ENCODE results near the gene AP3M1.

Gene AP3M1

DNA sequence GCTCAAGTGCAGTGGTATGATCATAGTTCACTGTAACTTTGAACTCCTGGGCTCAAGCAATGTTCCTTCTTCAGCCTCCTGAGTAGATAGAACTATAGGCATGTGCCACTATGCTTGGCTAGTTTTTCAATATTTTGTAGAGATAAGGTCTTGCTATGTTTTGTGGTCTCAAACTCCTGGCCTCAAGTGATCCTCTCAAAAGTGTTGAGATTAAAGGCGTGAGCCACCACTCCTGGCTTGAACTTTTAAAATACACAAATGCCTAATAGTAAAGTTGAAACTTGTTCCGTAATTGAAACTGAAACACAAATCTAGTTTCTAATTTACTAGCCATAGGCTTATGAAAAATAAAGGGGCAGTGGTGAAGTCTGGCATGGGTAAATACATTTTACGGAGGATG lies 65.7 kb downstream of the AP3M1 start:
- TF ChIP-seq ZNF274 (IDR thresholded peaks at IDR 0.05; ENCODE audit: low read depth, low read length): no peak
- H3K4me3 ChIP-seq (ENCODE audit: low read length): no peak overlapping the region

DNA sequence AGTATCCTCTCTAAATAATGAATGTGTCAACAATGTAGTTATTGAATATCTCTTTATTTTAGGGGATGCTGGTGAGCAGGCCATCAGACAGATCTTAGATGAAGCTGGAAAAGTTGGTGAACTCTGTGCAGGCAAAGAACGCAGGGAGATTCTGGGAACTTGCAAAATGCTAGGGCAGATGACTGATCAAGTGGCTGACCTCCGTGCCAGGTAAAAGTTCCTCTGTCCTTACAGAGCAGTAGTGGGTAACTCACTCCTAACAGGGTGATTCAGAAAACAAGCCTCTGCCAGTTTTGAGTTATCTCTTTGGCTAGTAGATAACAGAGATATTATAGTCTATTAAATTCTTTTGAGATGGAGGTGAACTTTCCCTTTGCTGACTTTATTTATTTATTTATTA lies 67.3 kb downstream of the AP3M1 start:
- TF ChIP-seq ZNF274 (IDR thresholded peaks at IDR 0.05; ENCODE audit: low read depth, low read length): no peak
- no peak overlapping the region for H3K4me3 ChIP-seq (ENCODE audit: low read length)

DNA sequence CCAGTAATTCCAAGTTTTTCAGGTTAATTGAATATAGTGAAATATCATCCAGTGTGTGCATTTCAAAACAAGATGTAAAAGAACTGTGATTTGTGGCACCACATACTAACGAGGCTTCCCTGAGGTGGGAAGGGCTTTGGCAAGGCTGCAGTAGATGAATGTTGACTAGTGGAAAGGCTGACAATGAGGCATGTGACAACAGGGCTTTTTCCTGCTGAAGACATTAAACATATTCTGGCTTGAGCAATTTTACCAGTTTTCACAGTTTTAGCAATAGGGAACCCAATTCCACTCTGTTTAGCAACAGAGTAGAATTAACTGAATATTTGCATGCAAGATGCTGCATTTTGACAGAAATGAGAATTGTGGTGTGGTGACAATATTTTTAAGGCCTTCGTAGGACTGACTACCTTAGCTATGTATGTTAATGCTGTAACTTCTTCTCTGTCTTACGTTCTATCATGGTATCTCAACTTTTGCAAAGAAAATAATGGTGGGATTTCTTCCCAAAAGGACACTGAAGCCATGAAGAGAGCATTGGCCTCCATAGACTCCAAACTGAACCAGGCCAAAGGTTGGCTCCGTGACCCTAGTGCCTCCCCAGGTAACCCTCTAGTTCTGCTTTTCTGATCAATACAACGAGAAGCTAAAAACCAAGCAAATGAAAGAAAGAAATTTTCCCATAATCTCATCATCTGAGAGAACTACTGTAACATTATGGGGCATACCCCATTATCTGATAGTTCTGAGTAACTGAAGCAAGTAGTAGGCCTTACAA lies 68.5 kb downstream of the AP3M1 start:
- H3K4me3 ChIP-seq (ENCODE audit: low read length): no peak overlapping the region
- no peak for TF ChIP-seq ZNF274 (IDR thresholded peaks at IDR 0.05; ENCODE audit: low read depth, low read length)

DNA sequence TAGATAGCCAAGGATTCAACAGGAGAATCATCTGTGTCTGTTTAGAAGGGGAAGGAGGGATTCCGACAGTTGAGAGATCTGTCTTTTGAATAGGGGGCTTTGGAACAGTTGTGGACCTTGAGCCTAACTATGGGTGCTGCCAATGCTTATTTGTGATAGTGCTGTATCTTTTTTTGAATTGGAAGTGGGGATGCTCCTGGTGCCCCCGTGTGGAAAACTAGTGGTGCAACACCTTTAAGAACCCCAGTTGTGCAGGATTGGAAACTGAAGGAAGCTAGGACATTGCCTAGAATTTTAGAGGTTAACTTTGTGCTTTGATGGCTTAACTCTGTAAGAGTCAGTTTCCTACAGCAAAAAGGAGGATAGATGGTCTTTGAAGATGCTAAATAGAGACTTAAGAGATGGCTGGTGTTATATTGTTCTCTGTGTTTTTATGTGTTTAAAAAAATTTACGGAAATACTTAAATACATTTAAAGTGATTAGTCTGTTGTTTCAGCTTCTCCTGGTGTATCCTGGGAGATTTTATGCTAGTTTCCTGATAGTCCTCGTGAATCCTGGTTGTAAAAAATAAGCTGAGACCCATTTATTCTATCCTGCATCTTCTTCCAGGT lies 69.3 kb downstream of the AP3M1 start:
- no peak overlapping the region for H3K4me3 ChIP-seq (ENCODE audit: low read length)
- no peak for TF ChIP-seq ZNF274 (IDR thresholded peaks at IDR 0.05; ENCODE audit: low read depth, low read length)

DNA sequence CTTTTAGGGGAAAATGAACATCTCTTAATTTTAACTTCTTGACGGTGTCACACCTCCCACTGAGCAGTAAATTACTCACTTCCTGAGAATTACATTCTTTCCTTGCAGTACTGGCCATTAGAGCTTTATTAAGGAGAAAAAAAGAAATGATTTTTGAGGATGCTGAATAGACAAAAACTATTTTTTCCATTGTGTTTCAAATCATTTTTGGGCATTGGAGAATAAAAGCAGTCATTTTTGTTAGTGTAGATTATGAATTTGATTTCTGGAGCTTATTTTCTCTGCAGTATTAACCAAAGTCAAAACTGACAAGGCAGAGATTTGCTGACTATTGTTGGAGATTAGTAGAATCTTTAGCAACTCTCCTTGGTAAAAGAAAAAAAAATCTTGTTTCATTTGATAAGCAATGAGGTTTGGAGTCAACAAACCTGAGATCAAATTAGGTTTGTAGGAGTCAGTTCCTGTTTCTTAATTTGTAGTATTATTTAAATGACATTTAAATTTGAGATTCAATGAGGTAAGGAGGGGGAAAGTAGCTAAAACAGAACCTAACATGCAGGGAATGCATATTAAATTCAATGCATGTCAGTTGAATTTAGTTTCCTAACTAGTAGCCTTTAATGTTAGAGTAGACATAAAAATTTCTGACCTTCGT lies 70.6 kb downstream of the AP3M1 start:
- no peak for TF ChIP-seq ZNF274 (IDR thresholded peaks at IDR 0.05; ENCODE audit: low read depth, low read length)
- no peak overlapping the region for H3K4me3 ChIP-seq (ENCODE audit: low read length)

DNA sequence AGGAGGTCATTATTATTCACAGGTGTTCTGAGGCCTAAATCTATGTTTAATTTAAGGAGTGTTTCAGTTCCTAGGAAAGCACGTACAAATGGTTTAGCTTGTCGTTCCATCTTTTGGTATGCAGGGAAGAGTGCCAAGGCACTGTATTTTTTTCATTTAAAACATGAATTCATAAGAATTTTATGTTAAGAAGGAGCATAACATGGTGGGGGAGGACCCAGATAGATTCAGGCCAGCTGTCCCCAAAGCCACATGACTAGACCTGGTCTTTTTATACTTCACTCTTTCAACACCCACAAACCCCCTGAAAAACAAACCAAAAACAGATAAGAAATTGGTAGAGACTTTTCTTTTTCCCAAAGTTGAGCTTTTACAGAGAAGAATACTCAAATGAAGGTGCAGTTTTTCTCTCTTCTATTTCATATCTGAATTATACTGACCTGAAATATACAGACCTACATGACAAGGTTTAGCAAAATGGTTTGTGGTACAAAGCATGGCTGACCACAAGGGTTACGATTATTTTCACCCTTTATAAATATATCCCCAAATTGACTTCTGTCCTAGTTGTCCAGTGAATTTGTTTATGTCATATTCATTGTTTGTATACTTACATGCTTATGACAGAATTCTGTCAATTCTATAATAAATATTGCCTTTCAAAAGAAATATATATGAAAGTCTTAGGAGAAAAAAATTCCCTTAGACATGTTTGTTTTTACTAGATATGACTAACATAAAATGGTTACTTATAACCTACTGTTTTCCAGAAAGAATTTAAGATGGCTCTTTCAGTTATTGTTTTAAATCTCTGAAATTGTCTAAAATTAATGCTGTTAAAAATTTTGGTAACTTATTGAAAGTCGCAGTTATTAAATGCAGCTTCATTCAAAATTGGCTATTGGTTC lies 71.3 kb downstream of the AP3M1 start:
- TF ChIP-seq ZNF274 (IDR thresholded peaks at IDR 0.05; ENCODE audit: low read depth, low read length): no peak
- no peak overlapping the region for H3K4me3 ChIP-seq (ENCODE audit: low read length)

DNA sequence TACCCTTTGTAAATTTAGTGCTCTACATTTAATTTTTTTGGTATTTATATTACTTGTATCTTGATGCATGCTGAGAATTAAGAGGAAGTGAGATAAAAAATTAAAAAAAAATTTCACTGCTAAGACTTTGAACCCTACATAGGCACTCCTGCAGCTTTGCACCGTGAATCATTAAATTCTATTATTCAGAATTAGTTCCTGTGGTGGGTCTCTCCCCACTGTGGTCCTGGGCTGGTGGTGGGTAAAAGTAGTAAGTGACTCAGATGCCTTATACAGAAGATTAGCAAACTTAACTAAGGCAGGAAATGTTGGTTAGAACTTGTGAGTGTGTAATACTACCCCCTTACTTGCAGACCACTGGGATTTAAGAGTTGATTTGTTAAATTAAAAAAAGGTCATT lies 72.6 kb downstream of the AP3M1 start:
- H3K4me3 ChIP-seq (ENCODE audit: low read length): no peak overlapping the region
- TF ChIP-seq ZNF274 (IDR thresholded peaks at IDR 0.05; ENCODE audit: low read depth, low read length): no peak

DNA sequence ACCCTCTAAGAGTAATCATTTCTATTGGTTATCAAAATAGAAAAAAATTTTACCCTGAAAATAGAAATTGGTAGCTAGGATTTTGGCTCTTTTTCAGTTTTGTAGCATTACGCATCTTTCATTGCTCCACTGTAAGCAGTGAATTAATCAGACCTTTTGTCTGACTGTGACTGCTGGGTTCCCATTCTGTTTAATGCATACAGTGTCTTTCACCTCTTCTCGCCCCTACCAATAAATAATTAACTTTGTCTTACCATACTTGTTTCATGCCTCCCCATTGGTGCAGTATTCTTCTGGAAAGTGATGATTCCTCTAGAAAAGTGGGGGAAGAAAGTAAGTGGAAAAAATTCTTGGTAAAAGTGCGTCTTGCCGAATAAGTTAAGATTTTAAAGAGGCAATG lies 73.2 kb downstream of the AP3M1 start:
- TF ChIP-seq ZNF274 (IDR thresholded peaks at IDR 0.05; ENCODE audit: low read depth, low read length): no peak
- H3K4me3 ChIP-seq (ENCODE audit: low read length): no peak overlapping the region

DNA sequence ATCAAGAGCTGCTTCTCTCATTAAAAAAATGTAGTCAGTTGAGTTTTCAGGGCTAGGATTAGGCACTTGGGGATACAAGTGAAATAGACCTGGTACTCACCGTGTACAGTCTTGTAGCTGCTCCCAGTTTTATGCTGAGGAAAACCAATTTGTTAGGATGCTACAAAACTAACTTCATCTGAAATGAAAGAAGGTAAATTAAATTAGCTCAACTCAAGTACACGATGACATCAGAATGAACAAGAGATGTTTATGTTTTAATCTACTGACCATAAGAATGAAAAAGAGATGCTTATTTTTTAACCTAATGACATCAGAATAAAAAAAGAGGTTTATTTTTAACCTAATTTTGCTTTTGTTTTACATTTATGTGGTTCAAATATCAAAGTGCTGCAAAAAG lies 73.7 kb downstream of the AP3M1 start:
- no peak for TF ChIP-seq ZNF274 (IDR thresholded peaks at IDR 0.05; ENCODE audit: low read depth, low read length)
- H3K4me3 ChIP-seq (ENCODE audit: low read length): no peak overlapping the region

DNA sequence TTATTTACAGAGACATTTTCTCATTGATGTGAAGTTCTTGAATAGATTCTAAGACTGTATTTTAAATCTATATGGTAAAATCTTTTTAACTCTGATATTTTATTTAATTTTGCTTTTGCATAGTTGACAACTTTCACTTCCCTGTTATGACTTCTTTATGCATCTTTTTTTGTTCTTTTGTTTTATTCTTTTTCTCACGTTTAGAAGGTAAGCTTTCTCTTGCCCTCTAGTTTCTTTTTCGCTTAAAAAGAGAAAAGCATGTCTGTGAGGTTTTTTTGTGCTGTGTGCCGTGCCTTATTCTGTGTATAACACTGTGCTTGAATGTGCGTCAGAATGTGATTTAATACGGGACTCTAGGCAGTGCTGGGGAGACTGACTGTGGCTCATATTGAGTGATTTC lies 74.7 kb downstream of the AP3M1 start:
- TF ChIP-seq ZNF274 (IDR thresholded peaks at IDR 0.05; ENCODE audit: low read depth, low read length): no peak
- H3K4me3 ChIP-seq (ENCODE audit: low read length): no peak overlapping the region

DNA sequence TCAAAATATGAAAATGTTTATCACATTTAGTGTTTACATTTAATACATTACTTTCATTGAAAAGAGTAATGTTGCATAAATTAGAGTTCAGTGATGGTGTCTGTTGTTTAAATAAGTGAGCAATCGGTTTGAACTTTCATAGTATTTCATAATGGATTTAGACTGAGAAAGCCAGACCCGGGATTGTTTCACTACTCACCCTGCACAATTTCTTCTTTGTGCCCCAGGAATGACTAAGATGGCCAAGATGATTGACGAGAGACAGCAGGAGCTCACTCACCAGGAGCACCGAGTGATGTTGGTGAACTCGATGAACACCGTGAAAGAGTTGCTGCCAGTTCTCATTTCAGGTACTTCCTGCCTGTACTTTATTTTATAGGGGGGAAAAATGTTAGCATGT lies 78.1 kb downstream of the AP3M1 start:
- no peak for TF ChIP-seq ZNF274 (IDR thresholded peaks at IDR 0.05; ENCODE audit: low read depth, low read length)
- H3K4me3 ChIP-seq (ENCODE audit: low read length): no peak overlapping the region

DNA sequence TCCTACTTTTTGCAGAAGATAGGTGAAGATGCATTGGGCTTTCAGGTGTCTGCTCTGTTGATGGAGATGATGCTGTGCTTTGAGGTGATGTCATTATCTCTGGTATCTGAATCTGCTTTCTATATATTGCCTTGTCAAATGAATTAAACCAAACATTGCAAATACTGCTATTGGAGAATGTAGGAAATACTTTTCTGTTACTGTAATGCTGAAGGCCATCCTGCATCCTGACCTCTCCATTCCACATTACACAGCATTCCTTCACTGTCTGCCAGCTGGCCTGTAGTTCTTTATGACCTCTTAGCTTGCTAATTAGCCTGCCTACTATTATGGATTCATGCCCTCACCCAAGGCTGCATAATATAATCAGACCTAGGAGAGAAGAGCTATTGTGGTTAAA lies 79.5 kb downstream of the AP3M1 start:
- no peak overlapping the region for H3K4me3 ChIP-seq (ENCODE audit: low read length)
- no peak for TF ChIP-seq ZNF274 (IDR thresholded peaks at IDR 0.05; ENCODE audit: low read depth, low read length)

All from GM08714 (cell line).